GM23338 (cell line): ENCODE results near the gene FAR1. TPM values are rescaled to one million over a fixed set of nuclear protein-coding genes. Genes with fewer than 3 reads are reported as not detected.

Experiments
- ATAC-seq: fragments of 200-7000 bp; cut with Tn5 transposase; 3 replicates; pipeline ENCODE4 v1.9.1; 2020
- DNase-seq: peaks from one replicate; pipeline ENCODE4 v3.0.0-alpha.2; 2015; ENCODE audit warnings: low spot score
- H2AFZ ChIP-seq: fragments of 200-600 bp; sonication (generic); 2 replicates; pipeline ENCODE4 v1.8.0; 2016; ENCODE audit warnings: antibody characterized with exemption, mild to moderate bottlenecking, moderate library complexity
- H3F3A ChIP-seq: fragments of 200-600 bp; sonication (generic); replicated peaks from 2 replicates; pipeline ENCODE4 v1.8.0; 2017; ENCODE audit warnings: antibody characterized with exemption, mixed run types, low read depth
- H3K27ac ChIP-seq: fragments of 200-600 bp; sonication (generic); 2 replicates; pipeline ENCODE4 v1.6.1; 2016; ENCODE audit warnings: low read depth
- H3K27me3 ChIP-seq: fragments of 200-600 bp; sonication (generic); 2 replicates; pipeline ENCODE4 v1.8.0; 2016; ENCODE audit warnings: mild to moderate bottlenecking, mixed run types, moderate library complexity; ENCODE audit not compliant: insufficient read depth
- H3K36me3 ChIP-seq: fragments of 200-600 bp; sonication (generic); 2 replicates; pipeline ENCODE4 v1.8.0; 2016; ENCODE audit warnings: mild to moderate bottlenecking; ENCODE audit not compliant: insufficient read depth
- H3K4me1 ChIP-seq: fragments of 200-600 bp; sonication (generic); 2 replicates; pipeline ENCODE4 v1.8.0; 2016; ENCODE audit warnings: mild to moderate bottlenecking, moderate library complexity; ENCODE audit not compliant: insufficient read depth
- H3K4me2 ChIP-seq: fragments of 200-600 bp; sonication (generic); 2 replicates; pipeline ENCODE4 v1.7.1; 2017; ENCODE audit warnings: mixed run types
- H3K4me3 ChIP-seq: fragments of 200-600 bp; sonication (generic); 2 replicates; pipeline ENCODE4 v1.6.1; 2016; ENCODE audit warnings: mixed run types
- H3K79me2 ChIP-seq: fragments of 200-600 bp; sonication (generic); replicated peaks from 2 replicates; pipeline ENCODE4 v1.8.0; 2017; ENCODE audit warnings: mild to moderate bottlenecking; ENCODE audit not compliant: insufficient read depth
- H3K9me2 ChIP-seq: fragments of 200-600 bp; sonication (generic); 2 replicates; pipeline ENCODE4 v1.8.0; 2017; ENCODE audit not compliant: insufficient read depth
- H4K20me1 ChIP-seq: fragments of 200-600 bp; sonication (generic); replicated peaks from 2 replicates; pipeline ENCODE4 v1.8.0; 2017; ENCODE audit warnings: mild to moderate bottlenecking; ENCODE audit not compliant: insufficient read depth
- H3K27ac Mint-ChIP-seq: 2 replicates; pipeline ENCODE4 v1.8.0; 2020; ENCODE audit warnings: inconsistent platforms, mild to moderate bottlenecking, moderate library complexity, mixed read lengths
- H3K27me3 Mint-ChIP-seq: 3 replicates; pipeline ENCODE4 v1.8.0; 2022; ENCODE audit warnings: low read depth, mild to moderate bottlenecking, moderate library complexity, mixed read lengths, inconsistent platforms; ENCODE audit not compliant: insufficient read depth, poor library complexity
- H3K36me3 Mint-ChIP-seq: 3 replicates; pipeline ENCODE4 v1.8.0; 2021; ENCODE audit warnings: low read depth, mild to moderate bottlenecking, inconsistent platforms, moderate library complexity, mixed read lengths
- H3K4me1 Mint-ChIP-seq: 3 replicates; pipeline ENCODE4 v1.8.0; 2020; ENCODE audit warnings: mild to moderate bottlenecking, inconsistent platforms, mixed read lengths
- H3K4me3 Mint-ChIP-seq: 3 replicates; pipeline ENCODE4 v1.8.0; 2021; ENCODE audit warnings: moderate library complexity, mild to moderate bottlenecking, inconsistent platforms, mixed read lengths
- H3K9me3 Mint-ChIP-seq: 3 replicates; pipeline ENCODE4 v1.8.0; 2020; ENCODE audit warnings: moderate library complexity, mild to moderate bottlenecking, inconsistent platforms, mixed read lengths
- CREB1 ChIP-seq: fragments of 250-450 bp; sonication (Bioruptor Pico); IDR thresholded peaks from 2 replicates; pipeline ENCODE4 v1.5.0; 2020; ENCODE audit warnings: low read depth, mild to moderate bottlenecking, moderate library complexity
- CTCF ChIP-seq, 2 experiments: fragments of 200-600 bp in 1 of 2; sonication (generic) in 1 of 2; conservative IDR thresholded peaks; 2 replicates each; pipeline versions ENCODE4 v1.5.1 to v1.6.1; 2016 to 2017; ENCODE audit warnings: antibody characterized with exemption in 2 of 2, low read depth in 2 of 2, mild to moderate bottlenecking in 2 of 2, moderate library complexity in 1 of 2
- ETS1 ChIP-seq: IDR thresholded peaks from 2 replicates; pipeline ENCODE4 v1.6.1; 2016; ENCODE audit warnings: antibody characterized with exemption
- EZH2 ChIP-seq: fragments of 200-600 bp; sonication (generic); IDR thresholded peaks from one replicate; pipeline ENCODE4 v1.8.0; 2017; ENCODE audit warnings: antibody characterized with exemption, mild to moderate bottlenecking, low read depth; ENCODE audit not compliant: unreplicated experiment
- EZH2phosphoT487 ChIP-seq: fragments of 200-600 bp; sonication (generic); IDR thresholded peaks from one replicate; pipeline ENCODE4 v1.8.1; 2018; ENCODE audit warnings: antibody characterized with exemption; ENCODE audit not compliant: unreplicated experiment
- JUNB ChIP-seq: IDR thresholded peaks from one replicate; pipeline ENCODE4 v1.6.1; 2016; ENCODE audit warnings: antibody characterized with exemption; ENCODE audit not compliant: unreplicated experiment
- NANOG ChIP-seq: IDR thresholded peaks from 2 replicates; pipeline ENCODE4 v1.6.1; 2016; ENCODE audit warnings: antibody characterized with exemption, borderline replicate concordance
- POLR2AphosphoS5 ChIP-seq: IDR thresholded peaks from 2 replicates; pipeline ENCODE4 v1.6.1; 2016; ENCODE audit warnings: antibody characterized with exemption, low read depth
- REST ChIP-seq: IDR thresholded peaks from one replicate; pipeline ENCODE4 v1.6.1; 2018; ENCODE audit warnings: antibody characterized with exemption; ENCODE audit not compliant: unreplicated experiment
- STAT1 ChIP-seq: IDR thresholded peaks from one replicate; pipeline ENCODE4 v1.6.1; 2016; ENCODE audit warnings: antibody characterized with exemption; ENCODE audit not compliant: unreplicated experiment
- ZNF114 ChIP-seq: fragments of 250-450 bp; sonication (Bioruptor Pico); IDR thresholded peaks from 2 replicates; pipeline ENCODE4 v1.5.0; 2020; ENCODE audit warnings: mild to moderate bottlenecking, moderate library complexity
- ZNF331 ChIP-seq: fragments of 250-450 bp; sonication (Bioruptor Pico); IDR thresholded peaks from 2 replicates; pipeline ENCODE4 v1.5.0; 2020; ENCODE audit warnings: low read depth, mild to moderate bottlenecking, moderate library complexity
- ZNF462 ChIP-seq: fragments of 250-450 bp; sonication (Bioruptor Pico); IDR thresholded peaks from 2 replicates; pipeline ENCODE4 v1.5.0; 2020; ENCODE audit warnings: mild to moderate bottlenecking, moderate library complexity
- polyA plus RNA-seq: library from polyadenylated mRNA; unstranded; fragments of >200 nt; fragmentation: Nextera tagmentation; extraction: Ambion mirVana; gene quantifications from 2 replicates; pipeline ENCODE4 v1.2.1, GENCODE V29; 2016
- total RNA-seq: library from RNA; depleted of rRNA; stranded (reverse); fragments of >200 nt; shearing (Covaris generic); gene quantifications from 2 replicates; pipeline ENCODE4 v1.2.3, GENCODE V29; 2014

Gene FAR1
- total and polyA plus RNA-seq, 2 experiments from 2014 or later = 27.3 to 79.5 TPM

- H3K9me2 ChIP-seq = no peaks in the 10 kb centered on the region
- TF ChIP-seq EZH2phosphoT487 (no peak), JUNB (no peak), ZNF114 (CRISPR knock-in tag) (no peak), POLR2AphosphoS5 (no peak), REST (no peak), ZNF331 (CRISPR knock-in tag) (no peak), ETS1 (no peak), CREB1 (CRISPR knock-in tag) (no peak), EZH2 (no peak), STAT1 (no peak), NANOG (no peak), ZNF462 (no peak), CTCF (conservative IDR thresholded peaks at IDR 0.05; ENCODE audit: low read depth in 2 of 2) (no peak)
- H3K36me3 Mint-ChIP-seq = peaks cover 36% of the 10 kb centered on the region
- DNase-seq = no peak
- no peak overlapping the region for H3K27ac ChIP-seq
- H3K27ac Mint-ChIP-seq = no peak overlapping the region
- H3K27me3 Mint-ChIP-seq = no peaks in the 10 kb centered on the region
- H3K4me2 ChIP-seq = no peak overlapping the region
- H3K9me3 Mint-ChIP-seq = no peaks in the 10 kb centered on the region
- H3K4me3 Mint-ChIP-seq = no peak overlapping the region
- no peak for ATAC-seq
- no peaks in the 10 kb centered on the region for H3K4me1 ChIP-seq
- H3K4me1 Mint-ChIP-seq = peaks cover 7% of the 10 kb centered on the region; the same call in 2 of the 3 replicates
- no peaks in the 10 kb centered on the region for H3F3A ChIP-seq
- H3K27me3 ChIP-seq = no peaks in the 10 kb centered on the region
- H3K4me3 ChIP-seq = no peak overlapping the region
- H2AFZ ChIP-seq = no peak overlapping the region
- no peaks in the 10 kb centered on the region for H3K79me2 ChIP-seq
- no peaks in the 10 kb centered on the region for H4K20me1 ChIP-seq
- peaks cover 11% of the 10 kb centered on the region for H3K36me3 ChIP-seq
Measured at GRCh38 chr11:13726456-13726855, 58.0 kb downstream of the FAR1 start.
